ENCODE results near the gene OXGR1.

The OXGR1 gene

GRCh38 chr13:96960379-96960778 lies 33.9 kb downstream of the OXGR1 start:
- TF ChIP-seq SPI1 (IDR thresholded peaks at IDR 0.05; ENCODE audit: borderline replicate concordance, low read depth): no peak
- no peak for TF ChIP-seq CTCF (IDR thresholded peaks at IDR 0.05; ENCODE audit: insufficient read depth, low read length)
- no peak for TF ChIP-seq GABPA (IDR thresholded peaks at IDR 0.05; ENCODE audit: low read depth)
- no peak for TF ChIP-seq POLR2AphosphoS5 (IDR thresholded peaks at IDR 0.05; ENCODE audit: low read depth)
- no peak for TF ChIP-seq REST (IDR thresholded peaks at IDR 0.05; ENCODE audit: insufficient replicate concordance, low read depth)
- Histone ChIP-seq H3K27ac (replicated peaks) (no peak overlapping the region), H3K4me3 (replicated peaks; ENCODE audit: insufficient read depth, low read length) (no peak overlapping the region), H3K27me3 (ENCODE audit: insufficient read depth, poor library complexity, severe bottlenecking) (no peaks in the 10 kb centered on the region)
- no peak for DNase-seq (ENCODE audit: low read depth in 1 of 2, low spot score in 1 of 2)

- no peaks in the 10 kb centered on the region for H3K27me3 ChIP-seq (ENCODE audit: insufficient read depth, poor library complexity, severe bottlenecking)
- TF ChIP-seq REST (IDR thresholded peaks at IDR 0.05; ENCODE audit: insufficient replicate concordance, low read depth) (no peak), CTCF (IDR thresholded peaks at IDR 0.05; ENCODE audit: insufficient read depth, low read length) (peak; percentile 42), SPI1 (IDR thresholded peaks at IDR 0.05; ENCODE audit: borderline replicate concordance, low read depth) (no peak)
- H3K27ac ChIP-seq (replicated peaks): no peak overlapping the region
- no peak overlapping the region for H3K4me3 ChIP-seq (replicated peaks; ENCODE audit: insufficient read depth, low read length)
- peak in 1 of 2 experiments; percentile 7 for DNase-seq (ENCODE audit: low read depth in 1 of 2, low spot score in 1 of 2)
These were observed 35.9 kb downstream of the OXGR1 start for GRCh38 chr13:96958286-96958891.

GRCh38 chr13:96952595-96952994 lies 41.7 kb downstream of the OXGR1 start:
- no peak for DNase-seq (ENCODE audit: low read depth in 1 of 2, low spot score in 1 of 2)
- no peak overlapping the region for H3K27ac ChIP-seq (replicated peaks)
- TF ChIP-seq SPI1 (IDR thresholded peaks at IDR 0.05; ENCODE audit: borderline replicate concordance, low read depth): no peak
- no peak for TF ChIP-seq POLR2AphosphoS5 (IDR thresholded peaks at IDR 0.05; ENCODE audit: low read depth)
- no peak for TF ChIP-seq GABPA (IDR thresholded peaks at IDR 0.05; ENCODE audit: low read depth)
- H3K4me3 ChIP-seq (replicated peaks; ENCODE audit: insufficient read depth, low read length): no peak overlapping the region
- no peaks in the 10 kb centered on the region for H3K27me3 ChIP-seq (ENCODE audit: insufficient read depth, poor library complexity, severe bottlenecking)

GRCh38 chr13:96948127-96948526 lies 46.1 kb downstream of the OXGR1 start:
- no peak overlapping the region for H3K4me3 ChIP-seq (replicated peaks; ENCODE audit: insufficient read depth, low read length)
- no peak overlapping the region; the same call in 1 of the 2 replicates for H3K27ac ChIP-seq (replicated peaks)
- TF ChIP-seq SPI1 (IDR thresholded peaks at IDR 0.05; ENCODE audit: borderline replicate concordance, low read depth): 0 out of 2 replicates have a peak, but pooled peaks have one; percentile 8
- 0 out of 2 replicates have a peak, but pooled peaks have one; percentile 38 for TF ChIP-seq GABPA (IDR thresholded peaks at IDR 0.05; ENCODE audit: low read depth)
- no peak for TF ChIP-seq CTCF (IDR thresholded peaks at IDR 0.05; ENCODE audit: insufficient read depth, low read length)
- TF ChIP-seq POLR2AphosphoS5 (IDR thresholded peaks at IDR 0.05; ENCODE audit: low read depth): no peak
- TF ChIP-seq REST (IDR thresholded peaks at IDR 0.05; ENCODE audit: insufficient replicate concordance, low read depth): no peak
- H3K27me3 ChIP-seq (ENCODE audit: insufficient read depth, poor library complexity, severe bottlenecking): no peaks in the 10 kb centered on the region
- DNase-seq (ENCODE audit: low read depth in 1 of 2, low spot score in 1 of 2): peak in 1 of 2 experiments; percentile 54

All from HL-60 (cell line).